CD1c-positive myeloid dendritic cell (primary cell): ENCODE data around the gene PHPT1.
"Not testable (repeated sequence)": the region's sequence is repeated elsewhere in the genome, so short reads cannot be mapped to it uniquely, and the experiment has no call there.

Experiments
- DNase-seq: peaks from one replicate; pipeline ENCODE4 v3.0.0-alpha.2; 2016; ENCODE audit errors: extremely low spot score

The PHPT1 gene

DNA sequence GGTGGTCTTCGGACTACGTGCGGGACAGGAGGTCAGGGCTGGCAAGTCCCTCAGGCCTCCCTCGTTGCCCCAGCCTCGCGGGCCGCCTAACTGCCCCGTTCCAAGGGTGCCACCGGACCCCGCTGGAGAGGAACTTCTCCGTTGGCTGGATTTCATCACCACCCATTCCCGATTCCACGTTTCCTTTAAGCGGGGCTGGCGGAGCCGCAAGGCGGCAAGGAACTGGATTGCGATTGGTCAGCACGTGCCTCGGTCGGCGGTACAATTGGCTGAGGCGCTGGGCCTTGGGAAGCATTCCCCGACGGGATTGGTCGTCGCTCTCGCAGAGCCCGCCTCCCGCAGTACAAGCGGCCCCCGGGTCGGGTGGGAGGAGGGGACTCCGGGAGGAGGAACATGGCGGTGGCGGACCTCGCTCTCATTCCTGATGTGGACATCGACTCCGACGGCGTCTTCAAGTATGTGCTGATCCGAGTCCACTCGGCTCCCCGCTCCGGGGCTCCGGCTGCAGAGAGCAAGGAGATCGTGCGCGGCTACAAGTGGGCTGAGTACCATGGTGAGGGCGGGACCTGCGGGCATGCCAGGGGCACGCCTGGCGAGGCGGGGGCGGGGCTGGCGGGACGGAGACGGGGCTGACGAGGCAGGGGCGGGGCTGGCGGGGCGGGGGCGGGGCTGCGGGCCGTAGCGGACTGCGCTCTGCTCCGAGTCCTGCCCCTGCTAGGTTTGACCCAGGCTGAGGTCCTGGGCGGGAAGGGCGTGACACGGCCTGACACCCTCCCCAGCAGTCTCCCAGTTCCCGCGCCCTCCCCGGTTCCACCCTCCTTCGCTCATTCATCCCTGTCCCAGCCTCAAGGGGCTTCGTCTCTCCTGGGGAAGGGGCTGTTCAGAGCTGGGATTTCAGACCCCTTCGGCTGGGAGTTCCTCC, at the start of gene PHPT1:
Gene PHPT1, plus strand, starts transcription at position 372 of the 922 bp plus-strand sequence. Its CDS starts 22 bp downstream, at position 394.
- DNase-seq: peak; percentile 99

DNA sequence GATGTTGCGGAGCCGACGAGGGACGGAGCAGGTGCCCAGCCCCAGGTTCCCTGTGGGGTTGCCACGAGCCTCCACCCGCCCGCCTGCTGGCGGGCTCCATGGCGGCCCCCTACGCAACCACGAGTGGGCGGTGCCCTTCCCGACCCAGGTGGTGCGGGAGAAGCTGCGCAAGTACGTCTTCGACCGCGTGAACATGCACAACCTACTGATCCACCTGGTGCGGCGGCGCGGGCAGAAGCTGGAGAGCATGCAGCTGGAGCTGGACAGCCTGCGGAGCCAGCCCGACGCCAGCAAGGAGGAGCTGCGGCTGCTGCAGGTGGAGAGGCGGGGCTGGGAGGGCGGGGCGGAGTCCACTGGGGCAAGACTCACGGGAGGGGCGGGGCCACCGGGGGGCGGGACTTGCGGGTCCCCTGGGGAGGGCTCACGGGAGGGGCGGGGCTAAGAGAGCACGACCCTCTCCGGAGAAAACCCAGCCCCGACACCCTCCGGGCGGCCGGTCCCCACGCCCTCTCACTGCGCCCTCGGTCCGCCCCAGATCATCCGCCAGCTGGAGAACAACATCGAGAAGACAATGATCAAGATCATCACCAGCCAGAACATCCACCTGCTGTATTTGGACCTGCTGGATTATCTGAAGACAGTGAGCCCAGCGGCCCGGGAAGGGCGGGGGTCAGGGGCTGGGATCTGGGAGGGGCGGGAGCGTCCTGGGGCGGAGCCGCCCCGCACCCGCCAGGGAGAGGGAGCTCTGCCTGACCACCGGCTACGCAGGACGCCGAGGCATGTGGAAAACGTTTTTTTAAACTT, 49.2 kb upstream of the PHPT1 start:
- DNase-seq: peak; percentile 75

DNA sequence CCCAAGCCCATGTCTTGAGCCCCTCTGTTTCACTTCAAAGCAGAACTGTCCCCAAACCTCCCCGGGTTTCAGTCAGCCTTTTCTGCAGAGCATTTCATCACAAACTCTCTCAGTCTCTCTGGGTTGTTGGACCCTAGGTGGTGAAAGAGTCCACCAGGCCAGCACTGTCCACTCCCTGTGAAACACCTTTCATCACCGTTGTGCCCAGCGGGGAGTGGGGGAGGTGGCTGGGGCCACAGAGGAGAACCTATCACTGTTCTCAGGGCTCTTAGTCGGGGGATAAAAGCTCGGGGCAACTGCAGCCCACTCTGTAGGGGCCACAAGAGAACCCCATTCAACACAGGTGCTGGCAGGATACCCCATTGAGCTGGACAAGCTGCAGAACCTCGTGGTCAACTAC, 46.9 kb upstream of the PHPT1 start:
- DNase-seq: no peak

DNA sequence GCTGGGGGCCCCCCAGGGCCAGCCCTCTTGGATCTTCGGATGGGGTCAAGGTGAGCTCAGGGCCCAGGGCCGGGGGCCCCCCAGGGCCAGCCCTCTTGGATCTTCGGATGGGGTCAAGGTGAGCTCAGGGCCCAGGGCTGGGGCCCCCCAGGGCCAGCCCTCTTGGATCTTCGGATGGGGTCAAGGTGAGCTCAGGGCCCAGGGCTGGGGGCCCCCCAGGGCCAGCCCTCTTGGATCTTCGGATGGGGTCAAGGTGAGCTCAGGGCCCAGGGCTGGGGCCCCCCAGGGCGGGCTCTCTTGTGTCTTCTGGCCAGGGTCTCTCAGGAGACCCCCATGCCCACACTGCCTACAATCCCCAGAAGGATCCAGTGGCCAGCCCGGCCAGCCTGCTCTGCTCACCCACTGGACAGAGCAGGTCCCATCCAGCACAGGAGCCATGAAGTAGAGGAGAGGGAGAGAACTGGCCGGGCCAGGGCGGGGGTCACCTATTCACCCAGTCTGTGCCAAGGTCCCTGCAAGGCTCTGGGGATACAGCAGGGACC, 46.1 kb upstream of the PHPT1 start:
- DNase-seq: not testable (repeated sequence)

DNA sequence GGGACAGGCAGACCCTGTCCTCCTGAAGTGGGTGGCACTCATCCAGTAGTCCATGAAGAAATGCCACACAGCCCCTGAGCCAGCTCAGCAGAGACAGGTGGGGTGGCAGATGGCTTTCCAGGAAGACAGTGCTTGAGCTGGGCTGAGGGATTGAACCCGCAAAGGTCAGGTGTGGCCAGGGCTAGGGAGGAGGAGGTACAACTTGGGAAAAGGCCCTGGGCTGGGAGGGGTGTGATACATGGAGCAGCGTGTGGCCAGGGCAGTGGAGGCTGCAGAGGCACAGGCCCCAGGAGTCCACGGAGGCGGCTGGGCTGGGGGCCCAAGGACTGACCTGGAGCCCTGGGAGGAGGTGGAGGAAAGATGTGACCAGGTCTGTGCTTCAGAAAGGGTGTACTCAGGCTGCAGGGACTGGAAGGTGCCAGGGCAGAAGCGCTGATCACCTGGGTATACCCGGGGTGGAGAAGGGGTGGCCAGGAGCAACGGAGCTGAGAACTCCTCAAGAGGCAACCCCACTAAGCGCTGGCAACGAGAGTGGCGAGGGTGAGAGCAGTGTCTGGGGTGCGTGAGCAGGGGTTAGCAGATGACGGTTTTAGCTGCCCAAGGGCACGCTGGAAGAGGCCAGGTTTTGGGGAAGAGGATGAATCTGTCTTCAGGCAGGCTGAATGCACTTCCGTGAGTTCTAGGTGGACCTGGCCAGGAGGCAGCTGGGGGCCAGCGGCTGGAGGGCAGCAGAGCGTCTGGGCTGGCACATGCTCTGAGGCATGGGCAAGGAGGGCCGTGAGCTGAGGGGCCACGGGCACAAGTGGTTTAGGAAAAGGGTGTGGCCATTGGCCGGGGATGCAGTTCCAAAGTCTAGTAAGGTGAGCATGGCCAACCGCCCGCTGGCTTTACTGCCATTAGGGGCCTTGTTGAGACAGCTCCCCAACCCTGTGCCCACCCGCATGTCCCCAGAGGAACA, 45.4 kb upstream of the PHPT1 start:
- DNase-seq: no peak

DNA sequence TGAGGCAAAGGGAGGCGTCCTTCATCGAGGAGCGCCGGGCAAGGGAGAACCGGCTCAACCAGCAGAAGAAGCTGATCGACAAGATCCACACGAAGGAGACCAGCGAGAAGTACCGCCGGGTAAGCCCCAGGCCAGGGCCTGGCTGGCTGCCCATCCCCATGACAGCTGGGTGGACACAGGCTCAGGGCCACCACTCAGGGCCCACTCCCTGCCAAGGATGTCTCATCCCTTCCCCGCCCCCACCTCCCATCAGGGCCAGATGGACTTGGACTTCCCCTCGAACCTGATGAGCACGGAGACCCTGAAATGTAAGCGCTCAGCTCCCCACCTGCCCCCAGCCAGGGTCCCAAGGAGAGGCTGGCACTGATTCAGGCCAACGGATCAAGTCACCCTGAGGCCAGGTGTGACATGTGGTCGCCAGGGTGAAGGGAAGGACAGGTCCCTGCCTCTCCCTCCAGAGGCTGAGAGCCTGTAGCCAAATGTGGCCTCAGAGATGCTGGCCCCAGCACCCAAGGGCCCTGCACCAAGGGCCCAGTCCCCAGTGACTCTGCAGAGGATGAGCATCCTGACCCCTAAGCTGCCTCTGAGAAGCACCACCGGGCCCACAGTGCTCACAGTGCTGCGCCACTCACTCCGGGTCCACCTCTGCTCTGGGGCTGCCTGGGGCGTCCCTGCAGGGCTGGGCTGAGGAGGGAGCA, 44.6 kb upstream of the PHPT1 start:
- DNase-seq: no peak

DNA sequence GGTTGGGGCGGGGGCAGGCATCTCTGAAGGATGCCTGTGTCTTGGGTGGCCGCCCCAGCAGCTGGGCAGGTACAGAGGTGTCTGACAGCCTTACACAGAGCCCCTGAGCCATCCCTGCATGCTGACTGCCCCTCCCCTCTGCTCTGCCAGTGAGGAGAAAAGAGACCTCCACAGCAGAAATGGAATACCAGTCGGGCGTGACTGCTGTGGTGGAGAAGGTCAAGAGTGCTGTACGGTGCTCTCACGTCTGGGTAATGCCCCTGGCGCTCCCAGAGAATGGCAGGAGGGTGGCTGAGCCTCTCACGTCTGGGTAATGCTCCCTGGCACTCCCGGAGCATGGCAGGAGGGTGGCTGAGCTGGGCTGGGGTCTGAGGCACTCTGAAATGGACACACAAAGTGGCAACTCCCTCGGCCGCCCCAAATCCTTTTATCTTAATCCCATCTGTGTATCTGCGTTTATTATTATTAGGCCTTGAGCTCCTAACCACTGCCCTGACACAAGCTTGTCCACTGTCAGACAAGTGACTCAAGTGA, 43.9 kb upstream of the PHPT1 start:
- no peak for DNase-seq

DNA sequence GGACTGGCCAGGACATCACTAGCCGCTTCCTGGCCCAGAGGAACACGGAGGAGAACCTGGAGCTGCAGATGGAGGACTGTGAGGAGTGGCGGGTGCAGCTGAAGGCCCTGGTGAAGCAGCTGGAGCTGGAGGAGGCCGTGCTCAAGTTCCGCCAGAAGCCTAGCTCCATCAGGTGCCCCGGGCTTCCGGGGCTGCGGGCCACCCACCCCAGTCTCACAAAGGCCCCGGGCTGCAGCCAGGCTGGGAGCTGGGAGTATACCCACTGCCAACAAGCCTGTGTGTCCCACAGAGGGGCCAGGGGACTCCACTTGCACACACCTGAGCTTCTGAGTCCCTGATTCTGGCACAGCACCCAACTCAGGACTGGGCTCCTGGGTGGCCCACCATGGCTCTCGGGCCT, 43.1 kb upstream of the PHPT1 start:
- no peak for DNase-seq

DNA sequence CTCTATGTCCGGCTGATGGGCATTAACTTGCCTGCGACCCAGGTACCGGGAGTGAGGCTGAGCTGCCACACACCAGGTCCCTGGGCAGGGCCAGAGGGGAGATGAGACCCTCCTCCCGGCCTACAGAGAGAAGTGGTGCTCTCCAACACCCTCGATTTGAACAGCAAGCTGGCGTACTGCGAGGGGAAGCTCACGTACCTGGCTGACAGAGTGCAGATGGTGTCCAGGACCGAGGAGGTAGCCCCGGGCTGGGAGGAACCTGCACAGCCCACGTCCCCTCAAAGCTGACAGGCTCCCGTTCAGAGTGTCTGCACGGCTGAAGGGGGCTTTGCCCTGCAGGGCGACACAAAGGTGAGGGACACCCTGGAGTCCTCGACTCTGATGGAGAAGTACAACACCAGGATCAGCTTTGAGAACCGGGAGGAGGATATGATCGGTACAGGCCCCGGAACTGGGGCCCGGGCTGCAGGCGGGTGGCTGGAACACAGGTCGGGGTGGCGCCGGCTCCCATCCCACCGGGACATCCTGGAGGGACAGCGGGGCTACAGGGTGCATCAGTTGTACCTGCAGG, 42.5 kb upstream of the PHPT1 start:
- DNase-seq: no peak

DNA sequence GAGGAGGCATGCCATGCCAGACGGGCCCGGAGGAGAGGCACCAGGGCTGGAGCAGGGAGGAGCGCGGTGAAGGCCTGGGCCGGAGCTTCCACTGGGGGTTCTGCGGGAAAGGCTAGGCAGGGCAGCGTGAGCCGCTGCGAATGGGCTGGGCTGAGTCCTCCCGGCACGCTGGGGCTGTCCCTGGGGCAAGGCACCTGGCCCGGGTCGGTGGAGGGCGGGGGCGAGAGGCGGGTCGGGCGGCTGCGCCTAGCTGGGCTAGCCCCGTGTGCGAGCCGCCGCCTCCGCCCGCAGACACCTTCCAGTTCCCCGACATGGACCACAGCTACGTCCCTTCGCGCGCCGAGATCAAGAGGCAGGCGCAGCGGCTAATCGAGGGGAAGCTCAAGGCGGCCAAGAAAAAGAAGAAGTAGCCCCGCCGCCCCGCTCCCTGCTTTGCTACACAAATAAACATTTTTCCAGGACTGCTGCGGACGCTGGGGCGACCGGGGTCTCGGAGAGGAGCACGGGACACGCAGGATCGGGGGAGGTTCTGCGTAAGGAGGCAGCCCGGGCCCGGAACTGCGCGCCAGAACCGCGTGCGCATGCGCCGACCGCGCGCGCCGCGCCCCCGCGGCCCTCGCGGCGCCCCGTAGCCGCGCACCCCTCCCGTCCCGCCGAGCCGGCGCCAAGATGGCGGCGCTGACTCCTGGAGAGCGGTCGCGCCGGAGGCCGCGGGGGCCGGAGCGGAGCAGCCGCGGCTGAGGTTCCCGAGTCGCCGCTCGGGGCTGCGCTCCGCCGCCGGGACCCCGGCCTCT, 41.7 kb upstream of the PHPT1 start, which contains the start of gene RABL6:
Gene RABL6, plus strand, starts transcription at position 668 of the 794 bp plus-strand sequence. CDS start 249 bp downstream, outside the sequence.
- peak; percentile 91 for DNase-seq

DNA sequence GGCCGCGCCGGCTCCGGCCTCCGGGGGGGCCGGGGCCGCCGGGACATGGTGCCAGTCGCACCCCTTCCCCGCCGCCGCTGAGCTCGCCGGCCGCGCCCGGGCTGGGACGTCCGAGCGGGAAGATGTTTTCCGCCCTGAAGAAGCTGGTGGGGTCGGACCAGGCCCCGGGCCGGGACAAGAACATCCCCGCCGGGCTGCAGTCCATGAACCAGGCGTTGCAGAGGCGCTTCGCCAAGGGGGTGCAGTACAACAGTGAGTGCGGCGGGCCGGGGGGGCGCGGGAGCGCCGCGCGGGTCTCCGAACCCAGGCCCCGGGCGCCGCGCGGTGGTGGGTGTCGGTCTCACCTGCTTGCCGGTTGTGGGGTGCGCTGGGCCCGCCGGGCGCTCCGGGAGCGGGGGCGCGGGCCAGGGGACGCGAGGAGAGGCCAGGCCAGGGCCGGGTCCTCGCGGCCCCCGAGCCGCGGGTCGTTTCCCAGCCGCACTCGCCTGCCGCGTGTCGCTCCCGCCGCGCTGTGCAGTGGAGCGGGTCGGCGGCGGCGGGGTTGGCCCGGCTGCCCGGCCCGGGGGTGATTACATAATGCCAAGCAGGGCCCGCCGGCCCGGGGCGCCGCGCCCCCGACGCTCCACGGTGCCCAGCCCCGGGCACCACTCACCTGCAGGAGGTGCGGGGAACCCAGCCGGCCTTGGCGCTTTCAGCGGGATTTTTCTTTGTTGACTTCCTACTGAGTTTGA, 41.0 kb upstream of the PHPT1 start:
- peak; percentile 6 for DNase-seq

DNA sequence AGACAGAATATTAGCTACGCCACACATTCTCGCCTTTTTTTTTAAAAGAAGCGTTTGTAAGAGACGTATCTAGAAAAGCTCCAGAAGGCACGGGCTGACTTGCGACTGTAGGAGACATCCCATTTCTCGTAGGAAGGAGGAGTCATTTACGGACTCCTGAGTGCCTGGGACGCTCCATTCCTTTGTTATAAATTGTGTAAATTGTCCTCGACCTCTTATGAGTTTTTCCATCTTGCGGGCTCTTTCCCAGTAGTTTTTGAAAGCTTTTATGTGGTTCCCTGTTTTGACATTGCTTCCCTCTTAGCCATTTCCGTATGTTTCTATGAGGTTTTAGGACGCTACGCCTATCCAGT, 40.4 kb upstream of the PHPT1 start:
- DNase-seq: peak; percentile 41

DNA sequence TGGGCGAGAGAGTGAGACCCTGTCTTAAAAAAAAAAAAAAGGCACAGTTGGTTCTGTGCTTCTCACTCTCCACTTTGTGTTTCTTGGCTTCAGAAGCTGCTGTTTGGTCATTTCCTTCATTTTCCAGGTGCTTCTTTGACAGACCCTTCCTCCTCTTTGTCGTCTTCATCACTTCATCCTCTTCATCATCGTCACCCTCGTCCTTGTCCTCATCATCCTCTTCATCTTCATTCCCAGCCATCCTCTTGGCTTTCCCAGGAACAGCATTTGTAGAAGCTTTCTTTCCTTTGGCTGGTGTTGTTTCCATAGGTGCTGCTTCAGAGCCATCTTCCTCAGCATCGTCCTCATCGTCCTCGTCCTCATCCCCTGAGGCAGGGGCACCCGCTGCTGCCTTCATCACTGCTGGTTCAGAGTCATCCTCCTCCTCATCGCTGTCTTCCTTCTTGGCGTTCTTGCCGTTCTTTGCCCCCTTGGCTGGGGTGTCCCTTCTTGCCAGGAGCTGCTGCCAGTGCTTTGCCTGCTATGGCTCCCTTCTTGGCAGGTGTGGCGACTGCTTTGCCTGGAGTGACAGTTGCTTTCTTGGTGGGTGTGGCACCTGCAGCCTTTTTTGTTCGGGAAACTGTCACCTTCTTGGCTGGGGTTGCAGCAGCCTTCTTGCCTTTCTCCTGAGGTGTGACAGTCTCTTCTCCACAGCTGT, 34.3 kb upstream of the PHPT1 start:
- DNase-seq: no peak

DNA sequence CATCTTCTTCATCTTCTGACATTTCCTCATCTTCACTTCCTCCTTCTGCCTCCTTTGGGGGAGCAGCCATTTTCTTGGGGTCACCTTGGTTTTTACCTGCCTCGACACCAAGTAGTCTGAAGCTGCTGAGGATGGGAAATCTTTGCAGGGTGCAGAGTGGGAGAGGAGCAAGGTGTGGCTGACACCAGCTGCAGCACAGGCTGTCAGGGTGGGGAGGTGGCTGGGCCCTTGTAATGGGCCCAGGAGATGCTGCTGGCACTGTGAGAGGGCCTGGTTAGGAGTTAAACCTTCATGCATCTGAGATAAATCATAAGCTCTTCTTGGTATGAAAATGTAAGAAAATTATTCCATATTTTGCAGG, 33.8 kb upstream of the PHPT1 start:
- DNase-seq: no peak

DNA sequence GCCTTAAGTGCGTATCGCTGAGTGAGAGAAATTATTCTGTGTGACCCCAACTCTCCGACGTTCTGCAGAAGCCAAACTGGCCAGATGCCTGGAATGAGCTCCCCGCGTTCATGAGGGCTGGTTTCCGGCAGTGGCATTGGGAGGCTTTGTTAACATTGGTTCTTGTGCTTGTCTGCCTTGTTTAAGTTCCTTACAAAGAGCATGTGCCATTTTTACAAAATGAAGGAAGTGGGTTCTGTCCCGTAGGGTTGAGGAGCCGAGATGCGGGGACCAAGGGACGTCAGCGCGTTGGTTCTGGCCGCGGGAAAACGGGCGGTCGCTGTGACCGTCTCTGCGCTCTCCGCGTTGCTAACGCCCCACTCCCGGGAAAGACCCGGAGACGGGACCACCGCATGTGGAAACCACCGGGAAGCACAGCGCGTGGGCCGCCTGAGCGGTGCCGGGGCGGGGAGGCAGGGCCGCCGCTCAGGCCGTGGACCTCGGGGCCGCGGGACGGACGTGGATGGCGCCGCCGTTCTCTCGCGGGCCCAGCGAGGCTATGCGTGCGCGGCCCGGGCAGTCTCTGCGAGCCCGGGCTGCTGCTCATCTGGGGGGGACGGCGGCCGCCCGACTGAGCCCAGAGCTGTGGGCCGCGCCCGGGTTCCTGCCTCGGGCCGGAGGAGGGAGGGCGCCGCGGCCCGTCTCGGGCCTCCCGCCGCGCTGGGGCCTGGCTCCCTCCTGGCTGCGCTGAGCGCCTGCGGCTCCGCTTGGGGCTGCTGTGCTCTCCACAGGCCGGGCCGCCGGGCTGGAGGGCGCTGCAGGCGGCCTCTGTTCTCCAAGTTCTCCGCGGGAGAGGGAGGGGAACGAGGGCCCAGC, 28.0 kb upstream of the PHPT1 start:
- DNase-seq: peak; percentile 31

DNA sequence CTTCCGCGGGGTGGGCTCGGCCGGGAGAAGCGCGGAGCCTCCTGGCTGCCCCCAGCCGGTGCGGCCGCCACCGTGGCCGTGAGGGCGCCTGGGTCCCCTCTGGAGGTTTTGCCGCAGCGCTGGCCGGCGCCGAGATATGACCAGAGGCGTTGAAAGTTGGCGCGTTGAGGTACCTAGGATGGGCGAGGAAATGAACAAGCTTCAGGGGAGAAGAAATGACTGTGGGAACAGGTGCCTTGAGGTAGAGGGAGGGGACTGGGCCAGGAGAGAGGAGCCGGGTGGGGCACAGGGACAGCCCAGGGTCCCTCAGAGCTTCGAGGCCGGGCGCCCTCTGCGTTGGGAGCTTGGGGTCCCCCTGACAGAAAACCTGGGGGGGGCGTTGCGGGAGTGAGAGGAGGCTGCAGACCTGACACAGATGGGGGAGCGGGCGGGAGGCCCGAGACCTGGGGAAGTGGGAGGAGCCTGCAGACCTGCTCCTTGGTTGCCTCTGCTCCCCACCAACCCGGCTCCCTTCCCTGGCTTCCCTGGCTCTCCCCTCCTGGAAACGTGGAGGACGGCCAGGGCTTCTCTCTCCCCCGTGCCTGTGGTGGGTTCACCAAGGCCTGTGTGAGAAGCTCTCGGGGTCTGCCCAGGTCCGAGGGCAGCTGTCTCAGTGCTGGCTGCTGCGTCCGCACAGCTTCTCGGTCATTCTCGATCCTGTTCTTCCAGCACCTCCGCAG, 27.2 kb upstream of the PHPT1 start:
- DNase-seq: no peak
